NCI-H524 treated with DMSO at 0.1 percent for 48 hours (cell line): Measurements from ENCODE around the gene LGALS7B.
"Not testable (repeated sequence)": the region's sequence is repeated elsewhere in the genome, so short reads cannot be mapped to it uniquely, and the experiment has no call there.

Source experiments
- DNase-seq: peaks from one replicate; lab custom pipeline; 2025; lab: John Stamatoyannopoulos, UW

The LGALS7B gene

GRCh38 chr19:38770228-38770948 lies 18.6 kb upstream of the LGALS7B start:
- DNase-seq: not testable (repeated sequence)

- DNase-seq: not testable (repeated sequence)
These were observed 18.1 kb upstream of the LGALS7B start for GRCh38 chr19:38770949-38771275.

GRCh38 chr19:38771569-38771968 lies 17.4 kb upstream of the LGALS7B start:
- not testable (repeated sequence) for DNase-seq

DNA sequence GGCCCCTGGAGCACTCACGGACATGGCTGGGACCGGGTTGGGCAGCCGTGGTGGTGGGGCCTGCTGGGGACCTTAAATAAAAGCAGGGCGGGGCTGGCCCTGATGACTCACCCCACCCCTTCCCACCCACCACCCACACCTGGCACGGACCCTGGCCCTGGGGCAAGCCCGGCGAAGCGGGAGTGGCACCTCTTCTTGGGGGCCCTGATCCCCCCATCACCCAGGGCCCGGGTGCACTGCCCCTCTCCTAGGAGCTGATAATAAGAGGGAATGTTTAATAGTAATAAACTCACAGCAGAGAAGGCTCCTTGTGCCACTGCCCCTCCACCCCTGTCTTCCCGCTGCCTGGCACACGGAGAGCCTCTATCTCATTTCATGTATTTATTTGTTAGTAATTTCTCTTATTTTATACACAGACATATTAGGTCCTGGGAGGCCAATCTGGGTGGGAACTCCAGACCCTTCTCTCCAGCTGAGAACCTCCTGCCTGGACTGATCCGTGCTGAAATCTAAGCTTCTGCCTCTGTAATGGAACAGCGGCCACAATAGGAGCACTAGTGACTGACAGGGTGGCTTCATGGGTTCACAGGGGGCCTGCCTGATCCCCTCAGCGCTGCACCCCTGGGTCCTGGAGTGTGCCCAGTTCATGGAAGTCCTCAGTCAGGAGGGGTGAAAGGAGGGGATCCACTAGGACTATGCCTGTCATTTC lies 15.4 kb upstream of the LGALS7B start, which contains the start of gene LGALS7:
Gene LGALS7 (minus strand): TSS at position 49 of the 709 bp plus-strand sequence. CDS start 25 bp downstream, at position 24.
- DNase-seq: no peak

- no peak for DNase-seq
These were observed 14.6 kb upstream of the LGALS7B start for GRCh38 chr19:38774181-38774950.

DNA sequence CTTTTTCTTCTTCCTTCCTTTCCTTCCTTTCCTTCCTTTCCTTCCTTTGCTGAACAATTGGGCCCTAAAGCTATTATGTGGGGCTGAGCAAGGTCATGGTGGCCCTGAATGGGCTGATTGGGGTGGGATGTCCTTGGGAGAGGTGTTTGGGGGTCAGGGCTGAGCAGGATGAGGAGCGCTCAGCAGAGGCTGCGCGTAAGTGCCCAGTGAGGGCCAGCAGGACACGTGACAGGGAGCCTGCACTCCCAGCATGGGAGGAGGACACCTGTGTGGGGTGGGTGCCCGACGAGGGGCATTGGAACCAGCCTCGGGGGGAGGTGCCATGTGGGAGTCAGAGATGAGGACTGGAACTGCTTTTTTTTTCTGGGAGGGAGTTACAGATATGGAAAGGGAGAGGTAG lies 10.3 kb upstream of the LGALS7B start:
- DNase-seq: no peak

GRCh38 chr19:38780443-38780842 lies 8.6 kb upstream of the LGALS7B start:
- no peak for DNase-seq

GRCh38 chr19:38781058-38781457 lies 7.9 kb upstream of the LGALS7B start:
- no peak for DNase-seq

DNA sequence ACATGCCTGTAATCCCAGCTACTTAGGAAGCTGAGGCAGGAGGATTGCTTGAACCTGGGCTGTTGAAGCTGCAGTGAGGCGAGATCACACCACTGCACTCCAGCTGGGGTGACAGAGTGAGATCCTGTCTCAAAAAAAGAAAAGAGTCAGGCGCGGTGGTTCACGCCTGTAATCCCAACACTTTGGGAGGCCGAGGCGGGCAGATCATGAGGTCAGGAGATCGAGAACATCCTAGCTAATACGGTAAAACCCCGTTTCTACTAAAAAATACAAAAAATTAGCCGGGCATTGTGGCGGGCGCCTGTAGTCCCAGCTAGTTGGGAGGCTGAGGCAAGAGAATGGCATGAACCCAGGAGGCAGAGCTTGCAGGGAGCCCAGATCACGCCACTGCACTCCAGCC lies 6.8 kb upstream of the LGALS7B start:
- not testable (repeated sequence) for DNase-seq

DNA sequence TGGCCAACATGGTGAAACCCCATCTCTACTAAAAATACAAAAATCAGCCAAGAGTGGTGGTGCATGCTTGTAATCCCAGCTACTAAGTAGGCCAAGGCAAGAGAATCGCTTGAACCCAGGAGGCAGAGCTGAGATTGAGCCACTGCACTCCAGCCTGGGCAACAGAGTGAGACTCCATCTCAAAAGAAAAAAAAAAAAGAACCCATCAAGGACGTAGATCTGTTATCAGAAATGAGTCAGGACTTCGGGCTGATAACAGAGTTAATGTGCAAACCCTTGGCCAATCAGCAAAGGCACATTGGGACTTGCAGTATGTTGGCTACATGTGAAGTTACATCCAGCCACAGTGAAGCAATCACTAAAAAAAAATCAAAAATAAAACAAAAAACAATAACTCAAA lies 4.8 kb upstream of the LGALS7B start:
- DNase-seq: no peak

DNA sequence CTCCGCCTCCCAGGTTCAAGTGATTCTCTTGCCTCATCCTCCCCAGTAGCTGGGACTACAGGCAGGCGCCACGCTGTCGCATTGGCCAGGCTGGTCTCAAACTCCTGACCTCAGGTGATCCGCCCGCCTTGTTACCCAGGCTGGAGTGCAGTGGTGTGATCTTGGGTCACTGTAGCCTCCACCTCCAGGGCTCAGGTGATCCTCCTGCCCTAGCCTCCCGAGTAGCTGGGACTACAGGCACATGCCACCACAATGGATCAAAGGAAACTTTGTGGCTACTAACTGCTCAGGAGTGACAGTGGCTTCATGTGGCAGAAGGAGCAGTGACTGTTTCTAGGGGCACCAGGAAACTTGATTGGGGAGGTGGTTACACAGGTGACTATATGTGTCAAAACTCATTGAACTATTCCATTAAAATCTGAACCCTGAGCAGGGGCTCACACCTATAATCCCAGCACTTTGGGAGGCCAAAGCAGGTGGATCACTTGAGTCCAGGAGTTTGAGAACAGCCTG lies 3.8 kb upstream of the LGALS7B start:
- no peak for DNase-seq

GRCh38 chr19:38786061-38786460 lies 2.9 kb upstream of the LGALS7B start:
- DNase-seq: not testable (repeated sequence)

DNA sequence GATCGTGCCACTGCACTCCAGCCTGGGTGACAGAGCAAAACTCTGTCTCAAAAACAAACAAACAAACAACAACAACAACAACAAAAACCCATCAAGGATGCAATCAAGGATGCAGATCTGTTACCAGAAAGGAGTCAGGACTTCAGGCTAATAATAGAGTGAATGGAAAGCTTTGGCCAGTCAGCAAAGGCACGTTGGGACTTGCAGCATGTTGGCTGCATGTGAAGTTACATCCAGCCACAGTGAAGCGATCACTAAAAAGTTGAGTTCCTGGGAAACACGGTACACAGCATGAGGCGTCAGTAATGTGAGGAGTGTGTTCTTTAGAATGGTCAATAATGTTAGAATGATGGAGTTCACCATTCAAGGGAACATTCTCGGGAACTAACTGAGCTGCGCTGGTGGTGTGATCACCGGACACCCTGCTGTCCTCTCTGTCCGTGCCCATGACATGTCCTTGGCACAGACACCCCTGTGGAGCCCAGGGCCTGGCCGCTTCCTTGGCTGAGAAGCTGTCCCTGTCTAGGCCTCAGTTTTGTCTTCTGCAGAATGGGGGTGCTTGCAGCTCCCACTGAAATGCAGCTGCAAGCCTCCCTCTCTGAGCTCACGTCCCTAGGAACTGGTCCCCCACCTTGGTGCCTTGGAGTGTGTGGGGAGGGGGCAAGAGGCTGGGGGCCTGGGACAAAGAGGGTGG lies 2.3 kb upstream of the LGALS7B start:
- DNase-seq: no peak

GRCh38 chr19:38790507-38791403 lies 1.8 kb downstream of the LGALS7B start:
- DNase-seq: not testable (repeated sequence)

DNA sequence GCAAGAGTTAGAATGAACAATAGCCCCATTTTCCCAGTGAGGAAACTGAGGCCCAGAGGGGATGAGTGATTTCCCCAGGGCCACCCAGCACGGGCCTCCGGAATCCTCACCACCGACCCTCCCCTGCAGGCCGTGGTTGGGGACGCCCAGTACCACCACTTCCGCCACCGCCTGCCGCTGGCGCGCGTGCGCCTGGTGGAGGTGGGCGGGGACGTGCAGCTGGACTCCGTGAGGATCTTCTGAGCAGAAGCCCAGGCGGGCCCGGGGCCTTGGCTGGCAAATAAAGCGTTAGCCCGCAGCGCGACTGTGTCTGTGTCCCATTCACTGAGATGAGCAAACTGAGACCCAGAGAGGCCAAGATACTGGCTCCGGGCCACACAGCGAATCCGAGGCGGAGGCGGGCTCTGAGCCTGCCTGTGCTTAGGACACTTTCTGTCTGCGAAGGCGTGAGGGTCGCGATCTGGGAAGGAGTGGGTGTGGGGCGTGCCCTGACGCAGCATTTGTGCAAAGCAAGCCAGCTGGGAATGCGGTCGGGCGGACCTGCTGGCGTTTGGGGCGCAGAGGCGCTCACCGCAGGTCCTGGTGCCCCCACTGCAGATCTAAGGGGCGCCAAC lies 2.6 kb downstream of the LGALS7B start:
- DNase-seq: not testable (repeated sequence)

DNA sequence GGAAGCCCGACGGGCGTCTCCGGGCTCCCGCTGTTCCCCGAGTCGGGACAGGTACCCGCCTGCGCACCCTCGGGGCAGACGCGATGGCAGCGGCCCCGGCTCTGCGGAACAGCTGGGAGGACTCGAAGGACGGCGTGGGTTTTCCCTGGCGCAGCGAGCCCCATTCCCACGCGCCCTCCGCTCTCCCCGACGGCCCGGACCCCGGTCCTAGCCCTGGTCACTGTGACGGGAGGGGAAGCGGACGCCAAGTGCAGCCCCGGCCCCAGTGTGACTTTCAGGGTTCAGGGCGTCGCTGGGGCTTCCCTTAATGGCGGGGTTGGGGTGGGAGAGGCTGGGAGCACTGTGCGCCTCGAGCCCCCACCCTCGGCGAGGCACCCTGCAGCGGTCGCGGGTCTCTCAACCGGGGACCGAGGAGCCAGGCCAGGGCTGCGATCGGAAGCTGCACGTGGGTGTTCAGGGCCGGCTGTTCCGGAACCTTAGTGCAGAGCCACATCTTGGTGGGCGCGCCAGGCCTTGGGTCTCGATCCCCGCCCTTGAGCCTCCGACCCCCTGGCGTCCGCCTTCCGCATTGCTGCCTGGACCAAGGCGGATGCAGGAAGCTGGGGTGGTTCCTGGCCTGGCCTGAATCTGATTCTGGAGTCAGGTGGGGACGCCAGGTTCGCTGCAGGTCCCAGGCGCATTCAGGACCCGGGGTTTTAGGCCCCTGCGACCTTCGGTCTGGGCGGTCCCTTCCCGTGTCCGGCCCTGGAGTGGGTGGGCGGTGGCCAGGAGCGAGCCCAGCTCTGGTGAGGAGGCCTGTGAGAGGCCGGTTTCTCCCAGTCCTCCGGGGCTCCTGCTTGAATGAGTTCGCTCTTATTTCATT lies 3.5 kb downstream of the LGALS7B start:
- no peak for DNase-seq

GRCh38 chr19:38793177-38793576 lies 4.2 kb downstream of the LGALS7B start:
- DNase-seq: no peak

- DNase-seq: no peak
These were observed 4.7 kb downstream of the LGALS7B start for GRCh38 chr19:38793671-38794070.

- DNase-seq: no peak
These were observed 6.5 kb downstream of the LGALS7B start for GRCh38 chr19:38795549-38795948.
